GM11168 (cell line): ENCODE measurements around the gene SLCO1B1.
"Not testable (repeated sequence)": the region's sequence is repeated elsewhere in the genome, so short reads cannot be mapped to it uniquely, and the experiment has no call there.

ENCODE experiments used
- in situ Hi-C: fragments of 300-500 bp; cut with MboI; formaldehyde crosslinking; loops from one replicate; pipeline ENCODE4 v1.12.0; 2022; ENCODE audit warnings: low sequenced_read_pairs; ENCODE audit not compliant: unreplicated experiment

Gene SLCO1B1

DNA sequence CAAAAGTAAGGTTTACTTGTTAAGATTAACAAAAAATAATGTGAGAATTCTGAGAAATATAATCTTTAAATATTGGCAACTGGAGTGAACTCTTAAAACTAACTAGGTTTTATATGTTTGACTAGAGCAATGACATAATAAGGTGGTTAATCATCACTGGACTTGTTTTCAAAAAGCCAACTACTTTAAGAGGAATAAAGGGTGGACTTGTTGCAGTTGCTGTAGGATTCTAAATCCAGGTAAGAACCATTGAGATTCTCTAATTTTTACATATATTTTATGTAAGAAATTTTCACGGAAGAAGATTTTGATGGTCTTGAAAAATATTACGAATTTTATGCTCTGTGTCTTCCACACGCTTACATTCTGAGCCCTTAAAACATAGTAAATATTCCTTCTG lies at the start of gene SLCO1B1:
SLCO1B1 (plus strand) TSS at position 197 of the 400 bp plus-strand sequence. CDS start 10,381 bp downstream, outside the sequence.
- in situ Hi-C loops, result no loop called here

- in situ Hi-C loops, result not testable (repeated sequence)
These were observed 46.2 kb upstream of the SLCO1B1 start for GRCh38 chr12:21084753-21085152.

GRCh38 chr12:21111732-21112131 lies 19.3 kb upstream of the SLCO1B1 start:
- in situ Hi-C loops, result no loop called here

GRCh38 chr12:21113266-21113665 lies 17.7 kb upstream of the SLCO1B1 start:
- in situ Hi-C loops, result no loop called here

GRCh38 chr12:21117995-21118394 lies 13.0 kb upstream of the SLCO1B1 start:
- in situ Hi-C loops, result no loop called here

DNA sequence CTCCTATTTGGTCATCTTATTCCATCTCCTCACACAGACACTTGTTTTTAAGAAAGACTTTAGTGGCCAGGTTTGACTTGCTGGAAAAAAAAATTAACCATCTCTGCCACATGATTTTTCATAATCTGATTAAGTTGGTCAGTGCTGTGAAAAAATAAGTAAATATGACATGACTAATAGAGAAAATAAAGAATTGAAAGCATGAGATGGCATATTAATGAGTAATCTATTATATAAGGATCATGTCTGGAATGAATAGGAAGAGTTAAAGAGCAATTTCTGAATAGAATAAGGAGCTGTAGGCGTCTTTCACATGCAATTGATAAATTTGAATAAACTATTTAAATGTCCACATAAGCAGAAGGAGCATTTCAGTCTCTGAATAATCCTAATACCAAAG lies 12.2 kb upstream of the SLCO1B1 start:
- in situ Hi-C loops, result no loop called here

- in situ Hi-C loops, result no loop called here
These were observed 1.6 kb upstream of the SLCO1B1 start for GRCh38 chr12:21129351-21129750.

DNA sequence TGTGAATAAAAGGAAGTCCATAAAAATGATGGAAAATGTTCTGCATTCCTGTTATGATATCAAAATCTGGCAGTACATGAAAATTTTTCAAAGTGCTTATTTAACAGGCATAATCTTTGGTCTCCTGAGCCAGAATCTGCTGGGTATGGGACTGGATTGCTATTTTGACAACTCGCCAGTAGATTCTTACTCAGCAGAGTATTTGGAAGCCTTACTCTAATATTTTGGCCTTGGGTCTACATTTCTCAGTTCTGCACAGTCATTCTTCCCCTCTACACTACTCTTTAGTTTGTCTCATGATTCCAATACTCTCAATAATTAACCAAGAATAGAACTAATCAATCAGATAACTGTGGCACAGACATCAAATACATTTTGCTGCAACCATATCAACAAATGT lies 1.1 kb upstream of the SLCO1B1 start:
- in situ Hi-C loops, result no loop called here

DNA sequence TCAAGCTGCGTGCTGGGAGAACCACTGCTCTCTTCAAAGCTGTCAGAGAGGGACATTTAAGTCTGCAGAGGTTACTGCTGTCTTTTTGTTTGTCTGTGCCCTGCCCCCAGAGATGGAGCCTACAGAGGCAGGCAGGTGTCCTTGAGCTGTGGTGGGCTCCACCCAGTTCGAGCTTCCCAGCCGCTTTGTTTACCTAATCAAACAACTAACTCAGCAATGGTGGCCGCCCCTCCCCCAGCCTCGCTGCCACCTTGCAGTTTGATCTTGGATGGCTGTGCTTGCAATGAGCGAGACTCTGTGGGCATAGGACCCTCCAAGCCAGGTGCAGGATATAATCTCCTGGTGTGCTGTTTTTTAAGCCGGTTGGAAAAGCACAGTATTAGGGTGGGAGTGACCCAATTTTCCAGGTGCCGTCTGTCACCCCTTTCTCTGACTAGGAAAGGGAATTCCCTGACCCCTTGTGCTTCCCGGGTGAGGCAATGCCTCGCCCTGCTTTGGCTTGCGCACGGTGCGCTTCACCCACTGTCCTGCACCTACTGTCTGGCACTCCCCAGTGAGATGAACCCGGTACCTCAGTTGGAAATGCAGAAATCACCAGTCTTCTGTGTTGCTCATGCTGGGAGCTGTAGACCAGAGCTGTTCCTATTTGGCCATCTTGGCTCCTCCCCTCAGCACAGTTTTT lies 6.5 kb downstream of the SLCO1B1 start:
- in situ Hi-C loops, result not testable (repeated sequence)

GRCh38 chr12:21138016-21138415 lies 7.0 kb downstream of the SLCO1B1 start:
- in situ Hi-C loops, result no loop called here

- in situ Hi-C loops, result no loop called here
These were observed 13.3 kb downstream of the SLCO1B1 start for GRCh38 chr12:21144309-21144708.

GRCh38 chr12:21149861-21150260 lies 18.9 kb downstream of the SLCO1B1 start:
- in situ Hi-C loops, result loop anchor here (25.0 kb wide), 1 partner anchor 213 kb away; no protein-coding TSS in a partner anchor

DNA sequence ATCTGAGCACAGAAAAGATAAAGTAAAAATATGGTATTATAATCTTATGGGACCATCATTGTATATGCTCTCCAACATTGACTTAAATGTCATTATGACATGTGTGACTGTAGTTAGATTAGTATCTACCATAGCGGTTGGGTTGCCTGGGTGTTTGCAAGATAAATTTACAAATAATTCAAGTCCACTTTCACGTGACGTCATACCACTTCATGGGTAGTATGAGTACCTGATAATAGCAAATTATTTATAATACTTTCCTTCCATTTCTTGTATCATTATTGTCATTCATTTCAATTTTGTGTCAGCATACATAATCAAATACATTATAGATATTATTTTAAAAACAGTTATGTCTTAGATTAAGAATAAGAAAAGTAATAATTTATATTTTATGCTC lies 20.2 kb downstream of the SLCO1B1 start:
- in situ Hi-C loops, result loop anchor here (25.0 kb wide), 1 partner anchor 214 kb away; no protein-coding TSS in a partner anchor

- in situ Hi-C loops, result loop anchor here (25.0 kb wide), 1 partner anchor 218 kb away; no protein-coding TSS in a partner anchor
These were observed 24.7 kb downstream of the SLCO1B1 start for GRCh38 chr12:21155522-21156351.

GRCh38 chr12:21165048-21165447 lies 34.1 kb downstream of the SLCO1B1 start:
- in situ Hi-C loops, result loop anchor here (25.0 kb wide), 1 partner anchor 228 kb away; no protein-coding TSS in a partner anchor

DNA sequence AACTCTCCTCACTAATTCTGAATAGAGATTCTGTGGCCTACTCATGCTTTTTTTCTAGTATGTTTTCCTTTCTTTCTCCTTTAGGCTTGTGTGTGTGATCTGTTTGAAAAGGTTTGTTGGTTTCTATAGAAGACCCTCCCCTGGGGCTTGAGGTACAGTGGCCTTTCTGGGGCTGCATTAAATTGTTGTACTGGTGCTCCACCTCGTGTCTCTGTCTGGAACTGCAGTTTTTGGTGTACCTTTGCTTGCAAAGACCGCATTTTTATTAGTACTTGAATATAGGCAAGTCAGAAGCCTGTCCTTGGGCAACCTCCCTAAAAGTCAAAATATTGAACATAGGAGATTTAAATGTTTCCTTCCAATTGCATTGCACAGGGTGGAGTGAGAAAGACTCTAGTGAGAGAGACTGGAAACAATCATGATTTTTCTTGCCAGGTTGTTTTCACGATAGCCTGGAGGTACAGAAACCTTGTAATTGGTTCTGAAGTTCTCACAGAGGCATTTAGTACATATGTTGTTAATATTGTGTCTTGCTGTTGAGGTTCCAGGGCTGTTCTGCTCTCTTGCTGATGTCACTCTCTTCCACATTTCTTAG lies 39.0 kb downstream of the SLCO1B1 start:
- in situ Hi-C loops, result loop anchor here (25.0 kb wide), 1 partner anchor 233 kb away; no protein-coding TSS in a partner anchor

DNA sequence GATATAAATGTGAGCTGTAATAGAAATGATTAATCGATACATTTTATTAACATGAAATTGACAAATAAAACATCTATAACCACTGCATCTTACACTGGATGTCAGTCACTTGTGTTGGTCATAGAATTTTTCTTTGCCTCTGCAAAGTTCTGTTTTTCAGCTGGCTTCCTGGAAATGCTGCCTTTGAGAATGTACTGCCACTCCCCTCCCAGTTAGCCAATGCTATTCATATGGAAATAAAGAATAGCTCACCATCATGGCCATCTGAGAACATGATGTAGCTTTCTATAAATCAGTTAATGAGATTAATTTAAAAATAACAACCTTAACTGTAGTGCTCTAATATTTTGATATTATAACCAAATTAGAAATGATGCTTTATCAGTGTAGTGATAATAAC lies 41.1 kb downstream of the SLCO1B1 start:
- in situ Hi-C loops, result loop anchor here (25.0 kb wide), 1 partner anchor 235 kb away; no protein-coding TSS in a partner anchor

- in situ Hi-C loops, result no loop called here
These were observed 52.8 kb downstream of the SLCO1B1 start for GRCh38 chr12:21183721-21184275.

GRCh38 chr12:21190016-21190415 lies 59.0 kb downstream of the SLCO1B1 start:
- in situ Hi-C loops, result no loop called here

DNA sequence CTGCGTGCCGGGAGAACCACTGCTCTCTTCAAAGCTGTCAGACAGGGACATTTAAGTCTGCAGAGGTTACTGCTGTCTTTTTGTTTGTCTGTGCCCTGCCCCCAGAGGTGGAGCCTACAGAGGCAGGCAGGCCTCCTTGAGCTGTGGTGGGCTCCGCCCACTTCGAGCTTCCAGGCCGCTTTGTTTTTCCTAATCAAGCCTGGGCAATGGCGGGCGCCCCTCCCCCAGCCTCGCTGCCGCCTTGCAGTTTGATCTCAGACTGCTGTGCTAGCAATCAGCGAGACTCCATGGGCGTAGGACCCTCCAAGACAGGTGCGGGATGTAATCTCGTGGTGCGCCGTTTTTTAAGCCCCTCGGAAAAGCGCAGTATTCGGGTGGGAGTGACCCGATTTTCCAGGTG lies 83.4 kb downstream of the SLCO1B1 start:
- in situ Hi-C loops, result not testable (repeated sequence)
